NCI-H2107 treated with DMSO at 0.1 percent for 48 hours (cell line): Measurements from ENCODE around the gene MAP10.

Source experiments
- DNase-seq: peaks from one replicate; lab custom pipeline; 2025; ENCODE audit not compliant: unreplicated experiment; lab: John Stamatoyannopoulos, UW

MAP10 gene

DNA sequence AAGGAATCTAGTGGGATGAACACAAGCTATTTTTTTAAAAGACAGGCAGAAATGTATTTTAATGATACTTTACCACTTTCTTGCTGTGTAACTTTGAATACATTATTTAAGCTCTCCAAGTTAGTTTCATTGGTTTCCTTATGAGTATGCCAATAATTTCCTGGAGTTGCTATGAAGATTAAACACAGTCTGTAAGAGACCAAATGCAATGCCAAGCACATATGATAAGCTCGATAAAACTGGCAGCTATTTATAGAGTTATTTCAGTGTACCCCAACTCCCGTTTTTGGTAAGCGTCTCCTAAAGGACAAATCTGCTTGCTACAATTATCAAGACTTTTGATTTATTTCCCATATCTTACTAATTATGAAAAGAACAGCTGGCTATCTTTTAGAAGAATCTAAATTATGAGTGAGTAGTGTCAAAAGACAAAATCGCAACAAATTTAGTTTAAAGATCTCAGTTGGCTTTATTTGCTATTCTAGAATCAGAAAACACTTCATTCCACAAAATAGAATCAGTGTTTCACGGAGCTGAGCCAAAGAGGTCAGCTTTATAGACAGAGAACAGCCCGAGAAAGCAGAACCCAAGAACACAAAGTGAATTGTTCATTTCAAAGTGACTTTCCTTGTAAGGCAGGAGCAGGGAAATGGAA lies 7.2 kb upstream of the MAP10 start:
- no peak for DNase-seq

GRCh38 chr1:232798920-232799319 lies 6.3 kb upstream of the MAP10 start:
- DNase-seq: no peak

GRCh38 chr1:232806186-232806510 lies 932 bp downstream of the MAP10 start:
- no peak for DNase-seq

- DNase-seq: no peak
Observed at GRCh38 chr1:232810856-232811255, 5.6 kb downstream of the MAP10 start.

GRCh38 chr1:232812560-232812959 lies 7.3 kb downstream of the MAP10 start:
- DNase-seq: no peak

DNA sequence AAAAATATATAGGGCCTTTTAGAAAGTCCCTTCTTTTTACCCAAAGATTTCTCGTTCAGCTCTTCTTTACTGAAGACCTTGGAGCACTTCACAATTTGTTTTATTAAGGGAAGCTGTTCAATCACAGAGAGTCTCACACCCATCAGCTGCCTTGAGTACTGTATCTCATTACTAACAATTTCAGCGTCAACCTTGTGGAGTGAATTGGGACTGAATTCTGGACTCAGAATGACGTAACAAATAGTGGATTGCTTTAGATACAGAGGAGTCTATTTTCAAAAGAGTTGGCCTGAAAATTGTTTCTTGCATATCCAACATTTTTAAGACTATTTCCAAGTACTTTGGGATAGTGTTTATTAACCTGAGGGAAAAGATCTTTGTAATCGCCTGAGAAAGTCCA lies 7.9 kb downstream of the MAP10 start:
- DNase-seq: no peak

DNA sequence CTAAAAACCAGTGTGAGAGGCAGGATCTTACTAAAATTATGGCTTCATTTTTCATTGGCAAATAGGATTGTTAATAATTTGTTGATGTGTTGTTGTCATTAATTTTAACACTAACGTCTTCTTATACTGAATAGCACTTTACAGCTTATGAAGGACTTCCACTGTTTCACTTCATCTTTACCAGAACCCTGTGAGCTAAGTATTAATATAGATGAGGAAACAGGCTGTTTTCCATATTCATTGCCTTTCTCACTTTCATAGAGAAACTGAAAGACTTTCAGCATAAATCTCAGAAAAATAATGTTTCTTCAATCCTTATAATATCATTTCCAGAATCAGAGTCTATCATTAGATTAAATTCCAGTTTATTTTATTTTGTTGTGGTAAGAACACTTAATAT lies 8.5 kb downstream of the MAP10 start:
- no peak for DNase-seq

DNA sequence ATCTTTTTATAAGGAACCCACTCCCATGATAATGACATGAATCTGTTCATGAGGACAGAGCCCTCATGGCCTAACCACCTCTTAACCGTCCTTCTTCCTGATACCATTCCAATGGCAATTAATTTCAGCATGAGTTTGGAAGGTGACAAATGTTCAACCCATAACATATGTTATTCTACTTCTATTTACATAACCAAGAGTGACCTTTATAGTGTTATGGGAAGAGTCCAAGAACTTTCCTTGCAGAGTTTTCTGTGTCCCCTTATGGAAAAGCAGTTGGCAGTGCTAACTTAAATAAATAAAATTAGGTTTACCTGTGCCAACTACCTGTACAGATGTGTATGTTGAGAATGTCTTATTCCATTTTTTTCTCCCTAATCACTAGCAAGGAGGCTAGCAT lies 11.1 kb downstream of the MAP10 start:
- DNase-seq: no peak

DNA sequence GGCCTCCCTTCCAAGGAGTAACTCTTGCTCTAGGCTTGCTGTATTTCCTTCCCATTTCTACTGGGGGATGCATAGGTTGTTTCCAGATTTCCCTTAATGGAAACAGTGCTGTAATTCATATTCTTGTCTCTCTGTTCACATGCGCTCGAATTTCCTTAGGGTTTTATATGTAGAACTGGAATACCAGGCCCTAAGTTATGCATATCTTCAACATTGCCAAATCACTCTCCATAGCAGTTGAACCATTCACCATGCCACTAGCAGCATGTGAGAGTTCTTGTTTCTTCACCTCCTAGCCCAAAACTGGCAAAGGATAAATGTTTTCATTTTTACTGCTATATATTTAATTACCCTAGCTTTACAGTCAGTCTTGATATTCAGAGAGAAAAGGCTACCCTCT lies 12.8 kb downstream of the MAP10 start:
- no peak for DNase-seq

DNA sequence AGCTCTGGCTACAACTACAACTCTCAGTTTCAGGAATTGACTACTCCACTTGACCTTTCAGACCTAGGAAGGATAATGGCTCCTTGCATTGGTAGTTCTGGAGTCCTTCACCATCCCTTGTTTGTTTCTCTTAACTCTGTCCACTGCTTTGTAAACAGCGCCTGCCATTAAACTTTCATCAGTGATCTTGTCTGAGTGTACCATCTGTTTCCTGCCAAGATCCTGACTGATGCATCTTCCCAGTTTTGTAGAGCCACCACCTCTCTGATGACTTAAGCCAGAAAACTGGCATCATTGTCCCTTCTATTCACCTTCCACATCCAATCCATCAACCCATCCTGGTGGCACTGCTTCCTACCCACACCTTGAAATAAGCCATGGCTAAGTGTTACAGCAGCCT lies 15.2 kb downstream of the MAP10 start:
- DNase-seq: no peak

DNA sequence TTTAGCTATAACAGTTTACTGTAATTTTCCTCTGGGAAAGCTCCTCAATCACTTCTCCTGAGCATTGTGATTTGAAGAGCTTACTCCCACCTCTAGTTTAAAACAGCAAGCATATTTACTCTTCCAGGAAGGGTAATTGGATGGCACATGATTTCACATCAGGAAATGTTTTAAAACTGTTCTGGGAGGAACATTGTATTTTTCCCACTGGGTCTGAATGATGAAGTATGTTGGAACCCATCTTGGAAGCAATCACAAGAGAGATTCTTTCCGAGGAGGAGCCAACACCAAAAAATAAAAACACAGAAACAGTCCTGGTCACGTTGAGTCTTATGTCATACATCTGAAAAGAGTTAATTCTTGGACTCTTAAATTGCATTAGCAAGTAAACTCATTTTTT lies 17.3 kb downstream of the MAP10 start:
- DNase-seq: no peak

DNA sequence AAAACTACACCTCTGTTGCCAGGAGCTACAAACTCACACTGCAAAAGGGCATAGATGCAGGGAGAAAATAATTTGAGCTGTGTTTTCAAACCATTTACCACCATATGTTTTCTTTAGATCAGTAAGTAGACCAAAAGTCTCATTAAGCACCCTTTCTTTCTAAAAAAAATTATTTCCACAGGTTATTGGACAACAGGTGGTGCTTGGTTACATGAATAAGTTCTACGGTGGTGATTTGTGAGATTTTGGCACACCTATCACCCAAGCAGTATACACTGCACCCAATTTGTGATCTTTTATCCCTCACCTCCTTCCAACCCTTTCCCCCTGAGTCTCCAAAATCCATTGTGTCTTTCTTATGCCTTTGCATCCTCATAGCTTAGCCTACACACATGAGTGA lies 21.1 kb downstream of the MAP10 start:
- DNase-seq: no peak

GRCh38 chr1:232830661-232831060 lies 25.4 kb downstream of the MAP10 start:
- DNase-seq: no peak

DNA sequence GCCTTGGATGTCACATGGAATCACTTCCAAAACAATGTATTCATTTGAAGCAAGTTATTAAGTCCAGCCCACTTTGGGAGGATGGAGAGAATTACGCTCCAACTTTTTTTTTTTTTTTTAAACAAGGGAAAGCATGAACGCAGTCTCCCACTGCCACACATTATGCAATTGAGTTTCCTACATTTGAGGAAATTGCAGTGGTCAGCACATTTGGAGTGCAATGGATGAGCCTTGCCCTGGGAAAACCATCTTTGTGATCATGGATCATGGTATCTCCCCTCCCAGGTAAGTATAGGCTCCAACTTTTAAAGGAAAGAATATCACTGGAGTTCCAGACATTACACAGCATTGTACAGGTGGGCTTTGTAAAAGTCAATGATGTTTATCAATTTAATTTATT lies 26.7 kb downstream of the MAP10 start:
- no peak for DNase-seq

DNA sequence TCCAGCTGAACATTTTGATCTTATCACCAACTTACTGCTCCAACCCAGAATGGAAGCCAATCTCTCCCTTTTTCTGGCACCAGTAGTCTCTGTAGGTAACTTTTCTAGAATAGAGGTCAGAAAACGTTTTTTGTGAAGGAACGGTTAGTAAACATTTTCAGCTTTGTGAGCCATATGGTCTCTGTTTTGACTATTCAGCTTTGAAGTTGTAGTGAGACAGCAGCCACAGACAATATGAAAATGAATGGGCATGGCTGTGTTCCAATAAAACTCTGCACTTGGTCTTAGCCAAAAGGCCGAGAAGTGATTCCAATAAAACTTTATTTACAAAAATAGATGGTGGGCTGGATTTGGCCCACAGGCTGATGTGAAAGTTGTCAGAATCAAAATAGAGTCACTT lies 28.9 kb downstream of the MAP10 start:
- no peak for DNase-seq

DNA sequence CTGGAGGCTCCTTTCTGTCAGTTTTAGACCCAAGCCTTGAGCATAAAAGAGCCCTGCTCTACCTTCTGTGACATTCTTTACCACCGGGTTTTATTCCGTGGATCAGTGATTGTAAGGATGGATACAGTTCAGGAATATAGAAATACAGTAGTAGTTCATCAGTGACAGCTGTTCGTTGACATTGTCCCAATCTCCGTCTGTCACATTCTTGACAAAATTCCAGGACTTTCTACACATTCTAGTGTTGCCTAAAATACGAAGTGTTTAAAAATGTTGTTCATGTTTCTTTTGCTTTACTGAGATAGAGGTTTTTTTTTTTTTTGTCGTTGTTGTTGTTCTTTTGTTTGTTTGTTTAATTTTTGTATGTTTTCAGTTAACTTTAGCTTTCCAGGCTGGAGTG lies 29.9 kb downstream of the MAP10 start:
- DNase-seq: no peak

- DNase-seq: no peak
Observed at GRCh38 chr1:232837087-232837486, 31.9 kb downstream of the MAP10 start.

- no peak for DNase-seq
Observed at GRCh38 chr1:232841823-232842565, 36.8 kb downstream of the MAP10 start.

DNA sequence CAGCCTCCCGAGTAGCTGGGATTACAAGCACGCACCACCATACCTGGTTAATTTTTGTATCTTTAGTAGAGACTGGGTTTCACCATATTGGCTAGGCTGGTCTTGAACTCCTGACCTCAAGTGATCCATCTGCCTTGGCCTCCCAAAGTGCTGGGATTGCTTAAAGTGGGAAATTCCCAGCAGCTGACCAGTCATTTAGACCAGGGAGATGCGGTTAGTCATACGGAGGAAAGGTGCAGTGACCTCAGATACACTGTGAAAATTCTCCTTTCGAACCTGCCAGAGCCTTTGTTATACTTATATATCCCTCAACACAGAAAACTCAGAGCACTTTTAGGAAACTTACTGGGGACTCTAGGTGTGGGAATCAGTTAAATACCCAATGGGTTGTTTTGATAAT lies 39.6 kb downstream of the MAP10 start:
- no peak for DNase-seq

DNA sequence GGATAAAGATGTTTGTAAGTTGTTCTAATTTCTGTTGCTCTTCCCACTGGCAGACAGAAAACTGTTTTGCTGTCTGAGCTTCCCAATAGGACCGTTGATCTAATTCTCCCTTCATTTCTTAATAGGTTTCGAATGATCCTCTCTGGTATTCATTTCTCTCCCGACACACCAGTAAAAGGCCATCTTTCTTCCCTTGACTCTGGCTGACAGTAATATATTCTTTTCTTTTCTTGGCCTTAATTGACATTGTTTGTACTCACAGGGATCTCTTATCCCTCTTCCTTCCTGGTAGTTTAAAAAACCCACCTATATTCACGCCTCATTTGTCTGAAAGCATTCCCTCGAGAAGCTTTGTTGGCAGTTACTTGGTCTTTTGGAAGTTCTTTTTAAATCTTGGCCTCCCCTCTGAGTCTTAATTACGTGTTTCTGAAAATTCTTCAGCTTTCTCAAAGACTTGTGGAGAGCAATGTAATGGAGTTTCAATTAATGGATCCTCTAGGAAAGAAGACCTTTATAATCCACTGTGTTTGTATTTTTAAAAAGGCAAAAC lies 40.3 kb downstream of the MAP10 start:
- DNase-seq: no peak

- DNase-seq: no peak
Observed at GRCh38 chr1:232851532-232851931, 46.3 kb downstream of the MAP10 start.

GRCh38 chr1:232853994-232854797 lies 49.0 kb downstream of the MAP10 start:
- DNase-seq: no peak
